Caki2 (cell line): ENCODE data around the gene SDK1. TPM values are rescaled to one million over a fixed set of nuclear protein-coding genes. Genes with fewer than 3 reads are reported as not detected.

ENCODE experiments used
- DNase-seq: peaks from one replicate; pipeline ENCODE4 v3.0.0-alpha.2; 2015; ENCODE audit warnings: low read depth
- in situ Hi-C: cut with HindIII; loops from 2 replicates; pipeline ENCODE4 v1.10.0; 2016; ENCODE audit warnings: low sequenced_read_pairs, low pct_unique_long_range_greater_than_20kb, mixed read lengths
- total RNA-seq: library from RNA; depleted of rRNA; stranded (reverse); fragments of >200 nt; shearing (Covaris generic); gene quantifications from 2 replicates; pipeline ENCODE4 v1.2.3, GENCODE V29; 2014; ENCODE audit warnings: low replicate concordance

SDK1 gene
- total RNA-seq, 1 experiment from 2014 or later, result 9.1 TPM

DNA sequence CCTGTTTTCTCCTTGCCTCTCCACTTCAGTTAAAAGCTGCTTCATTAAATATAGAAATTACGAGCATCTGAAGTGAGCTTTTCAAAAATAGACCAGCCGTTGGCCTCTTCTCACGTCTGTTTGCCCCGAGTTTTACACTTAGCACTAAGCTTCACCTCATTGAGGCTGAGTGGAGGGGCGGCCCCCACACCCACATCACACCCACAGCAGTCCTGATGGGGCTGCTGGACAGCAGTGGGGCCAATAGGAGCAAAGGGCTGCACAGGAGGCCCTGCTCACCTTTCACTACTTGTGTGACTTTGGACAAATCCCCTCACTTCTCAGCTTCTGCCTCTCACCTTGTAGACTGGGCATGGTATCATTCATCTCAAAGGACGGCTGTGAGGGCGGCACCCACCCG is 677.8 kb downstream of the SDK1 start:
- no peak for DNase-seq
- in situ Hi-C loops, result no loop called here

DNA sequence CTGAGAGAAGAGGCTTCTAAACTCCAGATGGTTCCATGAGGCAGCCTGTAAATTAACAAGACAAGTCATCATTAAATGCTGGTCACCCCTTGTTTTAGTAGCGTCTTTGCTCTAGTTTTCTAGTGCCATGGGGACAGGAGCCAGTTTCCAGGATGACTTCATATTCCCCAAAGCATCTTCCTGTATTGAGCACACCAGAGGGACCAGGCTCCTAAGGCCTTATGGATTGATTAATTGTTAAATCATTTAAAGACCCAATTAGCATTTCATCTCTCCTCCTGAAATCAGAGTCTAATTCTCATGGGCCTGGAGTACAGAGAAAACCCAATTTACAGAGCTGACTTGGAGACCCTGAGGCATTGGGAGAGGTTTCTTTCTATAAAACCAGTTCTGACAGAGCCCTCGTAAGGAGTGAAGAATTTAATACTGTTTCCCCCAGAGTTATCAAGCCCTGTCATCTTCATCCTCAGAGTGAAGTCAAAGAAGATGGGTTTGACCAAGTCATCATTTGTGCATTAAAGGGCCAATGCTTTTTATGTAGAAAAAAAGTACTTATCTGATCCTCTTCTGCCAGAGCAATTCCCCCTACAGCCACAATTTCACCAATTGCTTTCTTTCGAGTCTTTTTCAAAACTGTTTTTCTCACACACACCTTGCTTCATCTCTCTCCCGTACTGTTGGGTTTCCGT is 678.7 kb downstream of the SDK1 start:
- in situ Hi-C loops, result no loop called here
- no peak for DNase-seq

DNA sequence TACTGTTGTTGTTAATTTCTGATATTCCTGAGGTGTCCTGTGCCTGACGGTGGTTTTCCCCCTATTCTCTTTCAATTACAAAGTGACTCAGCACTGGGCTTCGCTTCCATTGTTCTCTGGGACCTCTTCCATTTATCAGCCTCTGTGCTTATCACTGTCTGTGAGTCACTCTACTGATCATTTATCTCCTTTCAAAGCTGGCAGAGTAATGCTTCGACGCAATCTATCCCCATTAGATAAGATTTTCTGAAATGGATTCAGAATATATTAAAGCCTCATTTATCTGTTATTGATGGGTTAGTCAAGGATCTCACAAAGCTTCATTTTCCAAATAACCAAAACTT is 679.2 kb downstream of the SDK1 start:
- DNase-seq, result peak; percentile 74
- in situ Hi-C loops, result no loop called here

GRCh38 chr7:3981281-3981680 is 680.2 kb downstream of the SDK1 start:
- in situ Hi-C loops, result no loop called here
- DNase-seq, result no peak

- no peak for DNase-seq
- in situ Hi-C loops, result no loop called here
Observed at GRCh38 chr7:3984456-3984855, 683.4 kb downstream of the SDK1 start.

GRCh38 chr7:3986927-3987326 is 685.9 kb downstream of the SDK1 start:
- DNase-seq, result no peak
- in situ Hi-C loops, result no loop called here

DNA sequence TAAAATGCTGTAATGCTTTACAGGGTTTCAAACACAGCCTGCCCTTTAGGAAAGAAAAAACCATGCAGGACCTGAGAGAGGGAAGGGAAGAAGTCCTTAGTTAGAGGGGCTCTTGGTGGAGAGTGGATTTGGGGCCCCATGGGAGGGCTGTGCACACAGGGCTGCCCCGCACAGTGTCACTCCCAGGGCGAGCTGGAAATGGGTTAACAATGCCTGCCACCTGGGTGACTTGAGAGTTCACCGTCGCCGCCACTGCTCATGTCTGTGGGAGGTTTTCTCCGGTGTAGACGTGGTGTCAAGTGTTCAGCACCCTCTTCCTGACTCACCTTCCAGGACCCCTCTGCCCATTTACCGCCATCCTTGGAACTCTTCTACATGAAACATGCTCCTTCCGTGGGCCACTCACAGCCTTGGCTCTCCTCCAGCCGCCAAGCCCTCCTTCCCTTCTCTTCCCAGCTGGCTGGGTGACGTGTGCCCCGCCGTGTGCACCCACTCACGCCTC is 686.4 kb downstream of the SDK1 start:
- DNase-seq, result no peak
- in situ Hi-C loops, result no loop called here

- in situ Hi-C loops, result no loop called here
- DNase-seq, result no peak
Observed at GRCh38 chr7:3989723-3990122, 688.7 kb downstream of the SDK1 start.

GRCh38 chr7:3991731-3992231 is 690.7 kb downstream of the SDK1 start:
- in situ Hi-C loops, result no loop called here
- DNase-seq, result no peak

DNA sequence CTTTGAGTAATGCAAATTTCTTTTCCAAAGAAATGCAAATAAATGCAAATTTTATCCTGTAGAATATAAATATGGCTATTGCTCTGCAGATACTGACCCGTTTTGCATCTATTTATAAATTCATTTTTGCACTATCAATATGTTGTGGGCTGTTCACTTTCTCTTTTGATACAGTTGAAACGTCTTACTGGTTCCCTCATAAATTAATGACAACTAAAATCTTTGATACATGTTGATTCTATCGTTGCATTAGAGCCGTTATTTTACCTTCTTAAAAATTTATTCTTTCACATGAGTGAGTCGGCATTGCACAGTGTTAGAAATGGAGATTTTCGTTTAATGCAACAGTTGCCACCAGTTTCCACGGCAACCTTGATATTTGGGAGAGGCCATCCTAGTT is 691.8 kb downstream of the SDK1 start:
- no peak for DNase-seq
- in situ Hi-C loops, result no loop called here

- DNase-seq, result no peak
- in situ Hi-C loops, result no loop called here
Observed at GRCh38 chr7:3994764-3995163, 693.7 kb downstream of the SDK1 start.

- DNase-seq, result no peak
- in situ Hi-C loops, result no loop called here
Observed at GRCh38 chr7:3995187-3995586, 694.1 kb downstream of the SDK1 start.

- in situ Hi-C loops, result no loop called here
- no peak for DNase-seq
Observed at GRCh38 chr7:3998060-3998459, 697.0 kb downstream of the SDK1 start.

GRCh38 chr7:4000139-4000538 is 699.1 kb downstream of the SDK1 start:
- in situ Hi-C loops, result no loop called here
- DNase-seq, result no peak

- in situ Hi-C loops, result no loop called here
- no peak for DNase-seq
Observed at GRCh38 chr7:4000934-4001333, 699.9 kb downstream of the SDK1 start.

DNA sequence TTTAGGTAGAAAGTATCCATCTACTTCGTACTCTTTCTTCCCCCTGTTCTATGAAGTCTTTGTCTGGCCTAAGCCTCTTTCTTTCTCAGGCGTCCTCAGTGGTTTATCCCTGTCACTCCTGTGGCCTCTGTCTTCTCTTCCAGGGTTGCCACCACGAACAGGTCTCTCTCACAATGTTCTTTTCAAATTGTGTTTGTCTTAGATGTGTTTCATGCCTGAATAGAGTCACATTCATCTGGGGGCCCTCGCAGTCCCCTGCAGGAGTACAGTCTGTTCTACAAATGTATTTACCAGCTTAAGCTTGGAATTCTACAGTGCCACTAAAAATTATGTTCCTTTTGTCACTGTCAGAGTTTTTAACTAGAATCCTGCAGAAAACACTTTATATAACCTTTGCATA is 700.7 kb downstream of the SDK1 start:
- in situ Hi-C loops, result no loop called here
- no peak for DNase-seq

- in situ Hi-C loops, result no loop called here
- DNase-seq, result no peak
Observed at GRCh38 chr7:4003503-4003902, 702.5 kb downstream of the SDK1 start.

GRCh38 chr7:4006687-4007086 is 705.6 kb downstream of the SDK1 start:
- in situ Hi-C loops, result no loop called here
- no peak for DNase-seq

GRCh38 chr7:4009211-4010060 is 708.4 kb downstream of the SDK1 start:
- in situ Hi-C loops, result no loop called here

More at GRCh38 chr7:4009211-4010060, 708.4 kb downstream of the SDK1 start:
- DNase-seq, result no peak
